HepG2 (cell line): ENCODE data around the gene FCHO1. TPM values are rescaled to one million over a fixed set of nuclear protein-coding genes. Genes with fewer than 3 reads are reported as not detected.

Source experiments
- AGO2 ChIP-seq: fragments of 200-400 bp; formaldehyde crosslinking; optimal IDR thresholded peaks from 2 replicates; pipeline ENCODE3; 2017; ENCODE audit warnings: mild to moderate bottlenecking, low read depth, low read length, moderate library complexity
- CBX1 ChIP-seq: IDR thresholded peaks from one replicate; pipeline ENCODE4 v1.6.1; 2016; ENCODE audit warnings: antibody characterized with exemption, low read depth
- EP300 ChIP-seq, 3 experiments: sonication (generic) in 1 of 3; formaldehyde crosslinking in 1 of 3; IDR thresholded peaks; 2 replicates each; pipeline versions ENCODE4 v1.5.1 to v1.6.1; 2011 to 2020; ENCODE audit warnings: low read depth in 2 of 3, low read length in 2 of 3, borderline replicate concordance in 1 of 3, improper control_type of control experiment in 1 of 3, mild to moderate bottlenecking in 1 of 3, missing genetic modification reagents in 1 of 3, moderate library complexity in 1 of 3
- FOXA1 ChIP-seq, 2 experiments: fragments of 450-650 bp in 1 of 2; sonication (generic) in 1 of 2; formaldehyde crosslinking in 1 of 2; IDR thresholded peaks; 2 replicates each; pipeline versions ENCODE4 v1.4.0 to v1.6.1; 2016 to 2020; ENCODE audit warnings: missing genetic modification reagents in 1 of 2
- FOXP4 ChIP-seq: sonication (generic); formaldehyde crosslinking; IDR thresholded peaks from 2 replicates; pipeline ENCODE4 v1.4.0; 2020; ENCODE audit warnings: missing genetic modification reagents
- GFI1 ChIP-seq: sonication (generic); formaldehyde crosslinking; IDR thresholded peaks from 2 replicates; pipeline ENCODE4 v1.5.0; 2020; ENCODE audit warnings: missing genetic modification reagents, mild to moderate bottlenecking, borderline replicate concordance
- MXD4 ChIP-seq: IDR thresholded peaks from 2 replicates; pipeline ENCODE4 v1.6.1; 2016; ENCODE audit warnings: mild to moderate bottlenecking, missing biosample characterization, missing genetic modification reagents
- SIX4 ChIP-seq: sonication (generic); formaldehyde crosslinking; IDR thresholded peaks from 2 replicates; pipeline ENCODE4 v1.4.0; 2020; ENCODE audit warnings: missing genetic modification reagents
- ZFAT ChIP-seq: sonication (generic); formaldehyde crosslinking; conservative IDR thresholded peaks from 2 replicates; pipeline ENCODE4 v1.8.1; 2023; ENCODE audit warnings: missing genetic modification reagents, inconsistent platforms
- ZKSCAN1 ChIP-seq: fragments of 150-350 bp; IDR thresholded peaks from 2 replicates; pipeline ENCODE4 v1.6.1; 2014; ENCODE audit warnings: low read length
- ZMYM2 ChIP-seq: sonication (generic); formaldehyde crosslinking; IDR thresholded peaks from 2 replicates; pipeline ENCODE4 v1.8.0; 2022; ENCODE audit warnings: mild to moderate bottlenecking, missing genetic modification reagents
- ZNF143 ChIP-seq: sonication (generic); formaldehyde crosslinking; IDR thresholded peaks from 2 replicates; pipeline ENCODE4 v1.4.0; 2020; ENCODE audit warnings: missing genetic modification reagents
- ZNF430 ChIP-seq: sonication (generic); formaldehyde crosslinking; IDR thresholded peaks from 2 replicates; pipeline ENCODE4 v1.9.0; 2021; ENCODE audit warnings: mild to moderate bottlenecking, missing genetic modification reagents
- ZNF446 ChIP-seq: sonication (generic); formaldehyde crosslinking; IDR thresholded peaks from 2 replicates; pipeline ENCODE4 v1.5.0; 2020; ENCODE audit warnings: mild to moderate bottlenecking, missing genetic modification reagents
- ZNF713 ChIP-seq: sonication (generic); formaldehyde crosslinking; IDR thresholded peaks from 2 replicates; pipeline ENCODE4 v1.4.0; 2020; ENCODE audit warnings: mild to moderate bottlenecking, missing genetic modification reagents
- polyA plus RNA-seq, 8 experiments: library from polyadenylated mRNA; depleted of rRNA in 3 of 8; stranded (reverse) in 7 of 8; unstranded in 1 of 8; fragments of >200 nt; fragmentation: Illumina TruSeq in 4 of 8; extraction: Trizol in 4 of 8; gene quantifications; 2 replicates each; pipeline versions ENCODE4 v1.2.1 to v1.2.3, GENCODE V29; 2011 to 2016; ENCODE audit warnings: low read depth in 4 of 8, missing spikeins in 1 of 8, mixed read lengths in 1 of 8; ENCODE audit not compliant: insufficient read depth in 1 of 8
- total RNA-seq, 5 experiments: library from RNA; depleted of rRNA; stranded (reverse); fragments of >200 nt; fragmentation: Illumina TruSeq; extraction: Trizol; gene quantifications; 2 replicates each; pipeline ENCODE4 v1.2.3, GENCODE V29; 2016; ENCODE audit warnings: low read depth in 1 of 5
- TF ChIP-seq, protein P1 (sequence below), 2 experiments: sonication (generic) in 1 of 2; formaldehyde crosslinking in 1 of 2; IDR thresholded peaks; 2 replicates each; pipeline versions ENCODE4 v1.6.1 to v1.9.0; 2014 to 2022; ENCODE audit warnings: antibody characterized with exemption in 1 of 2, borderline replicate concordance in 1 of 2, inconsistent platforms in 1 of 2, low read depth in 1 of 2, missing genetic modification reagents in 1 of 2
- TF ChIP-seq, protein P2 (sequence below): IDR thresholded peaks from 2 replicates; pipeline ENCODE4 v1.6.1; 2016; ENCODE audit warnings: low read depth, control low read depth

FCHO1 gene
- total and polyA plus RNA-seq, 2 of the 13 experiments (the other 11 are each of a cell fraction or from before 2014, with no cell fraction given): 1.3 to 3.1 TPM

DNA sequence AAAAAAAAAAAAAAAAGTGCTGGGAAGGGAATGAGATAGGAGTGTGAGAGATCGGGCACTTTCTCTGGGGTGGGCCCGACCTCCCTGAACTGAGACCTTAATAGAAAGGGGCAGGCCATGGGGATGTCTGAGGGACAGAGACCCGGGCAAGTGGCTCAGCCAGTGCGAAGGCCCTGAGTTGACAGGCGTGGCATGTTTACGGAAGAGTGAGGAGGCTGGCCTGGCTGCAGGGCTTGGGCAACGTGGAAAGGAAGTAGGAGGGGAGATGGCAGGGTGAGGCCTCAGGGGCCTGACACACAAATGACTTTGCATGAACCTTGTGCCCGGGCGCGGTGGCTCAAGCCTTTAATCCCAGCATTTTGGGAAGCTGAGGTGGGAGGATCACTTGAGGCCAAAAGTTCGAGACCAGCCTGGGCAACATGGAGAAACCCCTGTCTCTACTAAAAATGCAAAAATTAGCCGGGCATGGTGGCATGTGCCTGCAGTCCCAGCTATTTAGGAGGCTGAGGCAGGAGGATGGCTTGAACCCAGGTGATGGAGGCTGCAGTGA, 13.9 kb downstream of the FCHO1 start (continued):
- no peak; the same call in 1 of the 2 replicates for TF ChIP-seq ZNF143 (CRISPR knock-in tag)
- peak in 1 of 2 experiments; percentile 71; a peak in 2 of 4 replicates for TF ChIP-seq EP300 (IDR thresholded peaks at IDR 0.05; ENCODE audit: low read depth in 2 of 2, low read length in 2 of 2)
- 0 out of 2 replicates have a peak, but pooled peaks have one; percentile 32 for TF ChIP-seq EP300 (CRISPR knock-in tag; IDR thresholded peaks at IDR 0.05; ENCODE audit: borderline replicate concordance)
- TF ChIP-seq, protein P1, sequence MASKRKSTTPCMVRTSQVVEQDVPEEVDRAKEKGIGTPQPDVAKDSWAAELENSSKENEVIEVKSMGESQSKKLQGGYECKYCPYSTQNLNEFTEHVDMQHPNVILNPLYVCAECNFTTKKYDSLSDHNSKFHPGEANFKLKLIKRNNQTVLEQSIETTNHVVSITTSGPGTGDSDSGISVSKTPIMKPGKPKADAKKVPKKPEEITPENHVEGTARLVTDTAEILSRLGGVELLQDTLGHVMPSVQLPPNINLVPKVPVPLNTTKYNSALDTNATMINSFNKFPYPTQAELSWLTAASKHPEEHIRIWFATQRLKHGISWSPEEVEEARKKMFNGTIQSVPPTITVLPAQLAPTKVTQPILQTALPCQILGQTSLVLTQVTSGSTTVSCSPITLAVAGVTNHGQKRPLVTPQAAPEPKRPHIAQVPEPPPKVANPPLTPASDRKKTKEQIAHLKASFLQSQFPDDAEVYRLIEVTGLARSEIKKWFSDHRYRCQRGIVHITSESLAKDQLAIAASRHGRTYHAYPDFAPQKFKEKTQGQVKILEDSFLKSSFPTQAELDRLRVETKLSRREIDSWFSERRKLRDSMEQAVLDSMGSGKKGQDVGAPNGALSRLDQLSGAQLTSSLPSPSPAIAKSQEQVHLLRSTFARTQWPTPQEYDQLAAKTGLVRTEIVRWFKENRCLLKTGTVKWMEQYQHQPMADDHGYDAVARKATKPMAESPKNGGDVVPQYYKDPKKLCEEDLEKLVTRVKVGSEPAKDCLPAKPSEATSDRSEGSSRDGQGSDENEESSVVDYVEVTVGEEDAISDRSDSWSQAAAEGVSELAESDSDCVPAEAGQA (IDR thresholded peaks at IDR 0.05; ENCODE audit: low read depth): 0 out of 2 replicates have a peak, but pooled peaks have one; percentile 36
- TF ChIP-seq, protein P1 (CRISPR knock-in tag; IDR thresholded peaks at IDR 0.05; ENCODE audit: borderline replicate concordance): no peak
- TF ChIP-seq ZNF430: peak; percentile 63; the same call in 1 of the 2 replicates
- TF ChIP-seq GFI1 (CRISPR knock-in tag): no peak
- TF ChIP-seq ZNF713 (CRISPR knock-in tag): no peak
- TF ChIP-seq CBX1: peak; percentile 62
- no peak for TF ChIP-seq ZNF446 (CRISPR knock-in tag)
- TF ChIP-seq FOXP4 (CRISPR knock-in tag): peak; percentile 88
- no peak for TF ChIP-seq ZFAT (CRISPR knock-in tag)
- TF ChIP-seq MXD4 (CRISPR knock-in tag): peak; percentile 62; the same call in 1 of the 2 replicates
- TF ChIP-seq FOXA1 (IDR thresholded peaks at IDR 0.05): no peak
- TF ChIP-seq FOXA1 (CRISPR knock-in tag; IDR thresholded peaks at IDR 0.05): peak; percentile 95
- no peak for TF ChIP-seq ZKSCAN1
- TF ChIP-seq, protein P2, sequence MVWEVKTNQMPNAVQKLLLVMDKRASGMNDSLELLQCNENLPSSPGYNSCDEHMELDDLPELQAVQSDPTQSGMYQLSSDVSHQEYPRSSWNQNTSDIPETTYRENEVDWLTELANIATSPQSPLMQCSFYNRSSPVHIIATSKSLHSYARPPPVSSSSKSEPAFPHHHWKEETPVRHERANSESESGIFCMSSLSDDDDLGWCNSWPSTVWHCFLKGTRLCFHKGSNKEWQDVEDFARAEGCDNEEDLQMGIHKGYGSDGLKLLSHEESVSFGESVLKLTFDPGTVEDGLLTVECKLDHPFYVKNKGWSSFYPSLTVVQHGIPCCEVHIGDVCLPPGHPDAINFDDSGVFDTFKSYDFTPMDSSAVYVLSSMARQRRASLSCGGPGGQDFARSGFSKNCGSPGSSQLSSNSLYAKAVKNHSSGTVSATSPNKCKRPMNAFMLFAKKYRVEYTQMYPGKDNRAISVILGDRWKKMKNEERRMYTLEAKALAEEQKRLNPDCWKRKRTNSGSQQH (CRISPR knock-in tag): 0 out of 2 replicates have a peak, but pooled peaks have one; percentile 58
- TF ChIP-seq ZMYM2: peak; percentile 99
- no peak for TF ChIP-seq SIX4 (CRISPR knock-in tag)
- TF ChIP-seq AGO2: no peak
